Astrocyte (in vitro differentiated cells and primary cell): ENCODE results near the gene NCAPH2. TPM values are rescaled to one million over a fixed set of nuclear protein-coding genes. Genes with fewer than 3 reads are reported as not detected.

Experiments
- DNase-seq: peaks from one replicate; pipeline ENCODE4 v3.0.0-alpha.2; 2010; ENCODE audit warnings: low read depth
- FAIRE-seq: peaks from 2 replicates; lab custom pipeline; 2011; peaks lifted over from hg19 to GRCh38; lab: Jason Lieb, UNC
- H2AFZ ChIP-seq: 2 replicates; pipeline ENCODE4 v1.6.0; 2012; ENCODE audit warnings: low read depth, low read length, inconsistent platforms
- H3K27ac ChIP-seq: 2 replicates; pipeline ENCODE4 v1.5.1; 2011; ENCODE audit warnings: low read depth, low read length, inconsistent platforms
- H3K27me3 ChIP-seq: 2 replicates; pipeline ENCODE4 v1.6.0; 2011; ENCODE audit warnings: low read length, inconsistent platforms; ENCODE audit not compliant: insufficient read depth
- H3K36me3 ChIP-seq: 2 replicates; pipeline ENCODE4 v1.5.1; 2011; ENCODE audit warnings: low read length, inconsistent platforms; ENCODE audit not compliant: insufficient read depth
- H3K4me1 ChIP-seq: 2 replicates; pipeline ENCODE4 v1.5.1; 2011; ENCODE audit warnings: low read length, inconsistent platforms; ENCODE audit not compliant: insufficient read depth
- H3K4me2 ChIP-seq: 2 replicates; pipeline ENCODE4 v1.6.0; 2012; ENCODE audit warnings: low read length, inconsistent platforms
- H3K4me3 ChIP-seq: 2 replicates; pipeline ENCODE4 v1.5.1; 2011; ENCODE audit warnings: low read depth, mild to moderate bottlenecking, low read length, inconsistent platforms; ENCODE audit not compliant: insufficient read depth
- H3K79me2 ChIP-seq: 2 replicates; pipeline ENCODE4 v1.6.0; 2012; ENCODE audit warnings: mild to moderate bottlenecking, low read length, inconsistent platforms; ENCODE audit not compliant: insufficient read depth
- H3K9ac ChIP-seq: 2 replicates; pipeline ENCODE4 v1.6.0; 2012; ENCODE audit warnings: mild to moderate bottlenecking, low read length, inconsistent platforms
- H3K9me3 ChIP-seq: 2 replicates; pipeline ENCODE4 v1.5.1; 2012; ENCODE audit warnings: low read depth, mild to moderate bottlenecking, low read length, inconsistent platforms; ENCODE audit not compliant: insufficient read depth
- H4K20me1 ChIP-seq: 2 replicates; pipeline ENCODE4 v1.6.0; 2012; ENCODE audit warnings: low read length, inconsistent platforms; ENCODE audit not compliant: insufficient read depth
- H3K27ac Mint-ChIP-seq: one replicate; pipeline ENCODE4 v1.8.0; 2021; ENCODE audit warnings: mild to moderate bottlenecking, mixed read lengths; ENCODE audit not compliant: unreplicated experiment
- H3K27me3 Mint-ChIP-seq: one replicate; pipeline ENCODE4 v1.8.0; 2021; ENCODE audit warnings: low read depth, mixed read lengths; ENCODE audit not compliant: unreplicated experiment
- H3K36me3 Mint-ChIP-seq: one replicate; pipeline ENCODE4 v1.8.0; 2021; ENCODE audit warnings: low read depth, mixed read lengths; ENCODE audit not compliant: unreplicated experiment
- H3K4me1 Mint-ChIP-seq: one replicate; pipeline ENCODE4 v1.8.0; 2021; ENCODE audit warnings: low read depth, mixed read lengths; ENCODE audit not compliant: unreplicated experiment
- H3K4me3 Mint-ChIP-seq: one replicate; pipeline ENCODE4 v1.8.0; 2021; ENCODE audit warnings: mild to moderate bottlenecking, moderate library complexity, mixed read lengths; ENCODE audit not compliant: unreplicated experiment
- H3K9me3 Mint-ChIP-seq: one replicate; pipeline ENCODE4 v1.8.0; 2021; ENCODE audit warnings: mild to moderate bottlenecking, mixed read lengths; ENCODE audit not compliant: unreplicated experiment
- CTCF ChIP-seq: IDR thresholded peaks from 2 replicates; pipeline ENCODE4 v1.5.1; 2011; ENCODE audit warnings: low read depth, mild to moderate bottlenecking, inconsistent platforms, low read length, moderate library complexity; ENCODE audit not compliant: insufficient read depth
- EZH2 ChIP-seq: IDR thresholded peaks from 2 replicates; pipeline ENCODE4 v1.6.1; 2012; ENCODE audit warnings: mild to moderate bottlenecking, low read length, inconsistent platforms; ENCODE audit not compliant: insufficient read depth
- total RNA-seq: library from RNA; stranded (reverse); gene quantifications from 2 replicates; pipeline ENCODE4 v1.2.1, GENCODE V29; 2021

The NCAPH2 gene
- total RNA-seq, 1 donor from 2014 or later = 25.6 TPM

GRCh38 chr22:50461979-50462540 lies 46.0 kb upstream of the NCAPH2 start:
- Mint-ChIP-seq H3K27me3 (no peaks in the 10 kb centered on the region), H3K4me1 (no peaks in the 10 kb centered on the region), H3K9me3 (no peaks in the 10 kb centered on the region), H3K4me3 (no peak overlapping the region), H3K36me3 (peaks cover 7% of the 10 kb centered on the region), H3K27ac (no peak overlapping the region)
- no peak overlapping the region for H3K4me2 ChIP-seq
- no peaks in the 10 kb centered on the region for H3K9me3 ChIP-seq
- FAIRE-seq (no peak), DNase-seq (no peak)
- H3K4me3 ChIP-seq = no peak overlapping the region
- H3K27ac ChIP-seq = no peak overlapping the region
- H3K36me3 ChIP-seq = peaks cover 7% of the 10 kb centered on the region
- no peak overlapping the region for H3K9ac ChIP-seq
- no peaks in the 10 kb centered on the region for H3K27me3 ChIP-seq
- peaks cover 15% of the 10 kb centered on the region for H4K20me1 ChIP-seq
- TF ChIP-seq CTCF (no peak), EZH2 (no peak)
- no peak overlapping the region for H2AFZ ChIP-seq
- H3K4me1 ChIP-seq = no peaks in the 10 kb centered on the region
- no peaks in the 10 kb centered on the region for H3K79me2 ChIP-seq

DNA sequence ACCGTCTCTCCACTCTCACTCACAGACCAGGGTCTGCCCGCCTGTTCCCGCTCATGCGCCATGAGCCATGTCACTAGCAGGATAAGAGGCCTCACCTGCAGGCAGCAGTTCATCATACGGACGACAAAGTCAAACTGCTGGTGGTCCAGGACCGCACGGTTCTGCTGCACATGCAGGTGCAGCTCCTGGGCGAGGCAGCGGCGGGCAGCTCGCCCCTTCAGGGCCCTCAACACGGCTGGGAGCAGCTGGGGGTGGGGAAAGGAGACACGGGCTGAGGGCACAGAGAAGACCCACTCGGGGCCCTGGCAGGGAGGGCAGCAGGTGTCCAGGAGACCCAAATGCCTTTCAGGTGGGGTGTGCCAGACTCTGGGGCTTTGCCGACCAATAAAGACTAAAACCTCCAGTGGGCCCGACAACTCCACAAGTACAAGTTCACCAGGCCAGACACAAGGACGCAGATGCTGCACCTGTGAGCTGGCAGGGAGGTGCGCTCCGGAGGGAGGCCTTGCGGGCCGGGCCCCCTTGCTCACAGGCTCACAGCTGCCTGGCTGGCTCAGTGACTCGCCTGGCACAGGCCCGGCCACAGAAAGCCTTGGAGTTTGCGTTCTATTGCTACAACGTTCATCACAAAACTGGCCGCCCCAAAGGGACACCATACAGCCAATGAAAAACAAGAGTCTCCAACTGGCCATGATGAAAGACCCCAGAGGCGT lies 44.7 kb upstream of the NCAPH2 start:
- Mint-ChIP-seq H3K4me1 (no peaks in the 10 kb centered on the region), H3K27me3 (no peaks in the 10 kb centered on the region), H3K9me3 (no peaks in the 10 kb centered on the region), H3K27ac (no peak overlapping the region), H3K36me3 (peaks cover 2% of the 10 kb centered on the region), H3K4me3 (no peak overlapping the region)
- Histone ChIP-seq H3K4me2 (no peak overlapping the region), H3K27me3 (no peaks in the 10 kb centered on the region), H3K4me1 (no peaks in the 10 kb centered on the region), H3K27ac (no peak overlapping the region), H3K9ac (no peak overlapping the region), H2AFZ (no peak overlapping the region), H3K9me3 (no peaks in the 10 kb centered on the region), H4K20me1 (peaks cover 26% of the 10 kb centered on the region), H3K79me2 (peaks cover 7% of the 10 kb centered on the region), H3K4me3 (no peak overlapping the region), H3K36me3 (peaks cover 7% of the 10 kb centered on the region)
- FAIRE-seq (no peak), DNase-seq (no peak)
- no peak for TF ChIP-seq EZH2
- TF ChIP-seq CTCF = no peak

DNA sequence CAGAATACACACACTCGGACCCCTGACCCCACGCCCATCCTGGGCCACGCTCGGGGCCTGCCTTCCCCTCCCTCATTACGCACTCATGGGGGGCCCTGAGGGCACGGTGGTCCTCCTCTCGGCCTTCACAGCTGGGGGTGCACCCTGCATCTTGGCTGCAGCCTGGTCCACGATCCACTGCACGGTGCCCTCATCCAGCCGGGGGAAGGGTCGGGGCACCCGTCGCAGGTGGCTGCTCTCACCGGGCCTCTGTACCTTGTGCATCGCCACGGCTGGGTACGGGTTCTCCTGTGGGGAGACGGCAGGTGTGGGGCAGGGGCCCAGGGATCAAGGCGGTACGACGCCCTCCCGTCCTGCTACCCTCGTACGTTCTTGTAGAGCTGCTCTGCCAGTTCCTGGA lies 43.6 kb upstream of the NCAPH2 start:
- Mint-ChIP-seq H3K4me3 (no peak overlapping the region), H3K4me1 (peaks cover 2% of the 10 kb centered on the region), H3K27ac (no peak overlapping the region), H3K9me3 (no peaks in the 10 kb centered on the region), H3K36me3 (no peaks in the 10 kb centered on the region), H3K27me3 (no peaks in the 10 kb centered on the region)
- no peak for DNase-seq
- Histone ChIP-seq H3K4me2 (no peak overlapping the region), H3K27ac (no peak overlapping the region), H3K79me2 (peaks cover 18% of the 10 kb centered on the region), H3K9ac (no peak overlapping the region), H3K27me3 (no peaks in the 10 kb centered on the region), H3K4me1 (peaks cover 4% of the 10 kb centered on the region), H3K4me3 (no peak overlapping the region), H3K9me3 (no peaks in the 10 kb centered on the region), H4K20me1 (peaks cover 37% of the 10 kb centered on the region), H3K36me3 (peaks cover 7% of the 10 kb centered on the region), H2AFZ (no peak overlapping the region)
- TF ChIP-seq EZH2 (no peak), CTCF (no peak)
- FAIRE-seq = no peak
